H9 (cell line): ENCODE data around the gene SETD3. TPM values are rescaled to one million over a fixed set of nuclear protein-coding genes. Genes with fewer than 3 reads are reported as not detected.

ENCODE experiments used
- DNase-seq: peaks from one replicate; pipeline ENCODE4 v3.0.0-alpha.2; 2017
- H2AFZ ChIP-seq: one replicate; pipeline ENCODE4 v1.6.1; 2013; ENCODE audit warnings: mild to moderate bottlenecking, low read length, control low read depth, moderate library complexity
- H2AK5ac ChIP-seq: 2 replicates; pipeline ENCODE4 v1.6.1; 2013; ENCODE audit warnings: low read length, control low read depth, mixed read lengths; ENCODE audit not compliant: insufficient read length
- H2BK120ac ChIP-seq: one replicate; pipeline ENCODE4 v1.6.1; 2013; ENCODE audit warnings: low read depth, mild to moderate bottlenecking, low read length, control low read depth, inconsistent platforms; ENCODE audit not compliant: poor library complexity, severe bottlenecking
- H2BK12ac ChIP-seq: 2 replicates; pipeline ENCODE4 v1.6.1; 2013; ENCODE audit warnings: low read length, control low read depth, mixed read lengths, low read depth; ENCODE audit not compliant: insufficient read length
- H2BK15ac ChIP-seq: 2 replicates; pipeline ENCODE4 v1.6.1; 2013; ENCODE audit warnings: low read depth, low read length, control low read depth
- H2BK20ac ChIP-seq: one replicate; pipeline ENCODE4 v1.6.1; 2013; ENCODE audit warnings: low read depth, mild to moderate bottlenecking, low read length, control low read depth, inconsistent platforms; ENCODE audit not compliant: poor library complexity, severe bottlenecking
- H2BK5ac ChIP-seq: 2 replicates; pipeline ENCODE4 v1.6.1; 2013; ENCODE audit warnings: low read length, control low read depth, mixed read lengths; ENCODE audit not compliant: insufficient read length
- H3K14ac ChIP-seq: 2 replicates; pipeline ENCODE4 v1.6.1; 2013; ENCODE audit warnings: low read length, control low read depth; ENCODE audit not compliant: insufficient read depth
- H3K18ac ChIP-seq: 2 replicates; pipeline ENCODE4 v1.6.1; 2013; ENCODE audit warnings: low read depth, mild to moderate bottlenecking, mixed read lengths, low read length, control low read depth; ENCODE audit not compliant: insufficient read length
- H3K23ac ChIP-seq: 2 replicates; pipeline ENCODE4 v1.6.1; 2013; ENCODE audit warnings: low read length, control low read depth, mixed read lengths, low read depth; ENCODE audit not compliant: insufficient read length
- H3K23me2 ChIP-seq: 2 replicates; pipeline ENCODE4 v1.6.1; 2013; ENCODE audit warnings: low read depth, mild to moderate bottlenecking, mixed read lengths, low read length, control low read depth; ENCODE audit not compliant: insufficient read length, poor library complexity, severe bottlenecking
- H3K27ac ChIP-seq: 2 replicates; pipeline ENCODE4 v1.5.1; 2013; ENCODE audit warnings: low read length, control low read depth, mixed read lengths, low read depth; ENCODE audit not compliant: insufficient read length
- H3K27me3 ChIP-seq: 2 replicates; pipeline ENCODE4 v1.6.1; 2013; ENCODE audit warnings: low read length, control low read depth, inconsistent platforms; ENCODE audit not compliant: insufficient read depth
- H3K4ac ChIP-seq: 2 replicates; pipeline ENCODE4 v1.6.1; 2013; ENCODE audit warnings: low read depth, mild to moderate bottlenecking, control low read depth, inconsistent platforms, low read length, moderate library complexity
- H3K4me1 ChIP-seq: 2 replicates; pipeline ENCODE4 v1.6.1; 2013; ENCODE audit warnings: low read length, control low read depth, inconsistent platforms; ENCODE audit not compliant: insufficient read depth
- H3K4me2 ChIP-seq: 2 replicates; pipeline ENCODE4 v1.6.1; 2013; ENCODE audit warnings: low read length, control low read depth, mixed read lengths; ENCODE audit not compliant: insufficient read length, insufficient read depth
- H3K56ac ChIP-seq: 2 replicates; pipeline ENCODE4 v1.6.1; 2013; ENCODE audit warnings: low read depth, mild to moderate bottlenecking, mixed read lengths, low read length, control low read depth; ENCODE audit not compliant: insufficient read length
- H3K79me1 ChIP-seq: 2 replicates; pipeline ENCODE4 v1.6.1; 2013; ENCODE audit warnings: low read depth, mild to moderate bottlenecking, moderate library complexity, low read length, control low read depth, inconsistent platforms; ENCODE audit not compliant: insufficient read depth, poor library complexity, severe bottlenecking
- H3K79me2 ChIP-seq: 2 replicates; pipeline ENCODE4 v1.6.1; 2013; ENCODE audit warnings: low read length, control low read depth, inconsistent platforms; ENCODE audit not compliant: insufficient read depth
- H3K9ac ChIP-seq: 2 replicates; pipeline ENCODE4 v1.6.1; 2013; ENCODE audit warnings: low read length, control low read depth, mixed read lengths; ENCODE audit not compliant: insufficient read length; ENCODE audit errors: extremely low read depth
- H3K9me3 ChIP-seq: one replicate; pipeline ENCODE4 v1.6.1; 2013; ENCODE audit warnings: low read depth, low read length, inconsistent platforms; ENCODE audit not compliant: control insufficient read depth
- H3T11ph ChIP-seq: one replicate; pipeline ENCODE4 v1.6.1; 2013; ENCODE audit warnings: mild to moderate bottlenecking, low read length, control low read depth, inconsistent platforms
- H4K20me1 ChIP-seq: one replicate; pipeline ENCODE4 v1.6.1; 2013; ENCODE audit not compliant: control insufficient read depth, insufficient read length, insufficient read depth
- H4K5ac ChIP-seq: 2 replicates; pipeline ENCODE4 v1.6.1; 2013; ENCODE audit warnings: low read depth, mild to moderate bottlenecking, mixed read lengths, low read length, control low read depth; ENCODE audit not compliant: insufficient read length
- H4K8ac ChIP-seq: replicated peaks from 2 replicates; pipeline ENCODE4 v1.6.1; 2013; ENCODE audit warnings: low read length, control low read depth, mixed read lengths, low read depth; ENCODE audit not compliant: insufficient read length
- H4K91ac ChIP-seq: 2 replicates; pipeline ENCODE4 v1.6.1; 2013; ENCODE audit warnings: low read depth, mild to moderate bottlenecking, moderate library complexity, mixed read lengths, low read length, control low read depth; ENCODE audit not compliant: insufficient read length
- H3K27ac Mint-ChIP-seq, 3 experiments: 2 replicates in 2 of 3; 3 replicates in 1 of 3; pipeline ENCODE4 v1.8.0; 2020 to 2021; ENCODE audit warnings: mixed read lengths in 3 of 3, mild to moderate bottlenecking in 1 of 3, moderate library complexity in 1 of 3
- H3K27me3 Mint-ChIP-seq: 2 replicates; pipeline ENCODE4 v1.8.0; 2021; ENCODE audit warnings: low read depth, mild to moderate bottlenecking, moderate library complexity, mixed read lengths
- H3K36me3 Mint-ChIP-seq, 3 experiments: 2 replicates in 2 of 3; 3 replicates in 1 of 3; pipeline ENCODE4 v1.8.0; 2020 to 2021; ENCODE audit warnings: low read depth in 3 of 3, mixed read lengths in 3 of 3; ENCODE audit not compliant: insufficient read depth in 1 of 3
- H3K4me1 Mint-ChIP-seq, 2 experiments: 2 replicates each; pipeline ENCODE4 v1.8.0; 2020; ENCODE audit warnings: mixed read lengths in 2 of 2
- H3K4me3 Mint-ChIP-seq, 2 experiments: 2 replicates in 1 of 2; 3 replicates in 1 of 2; pipeline ENCODE4 v1.8.0; 2020 to 2021; ENCODE audit warnings: mild to moderate bottlenecking in 2 of 2, mixed read lengths in 2 of 2, moderate library complexity in 1 of 2
- H3K9me3 Mint-ChIP-seq, 2 experiments: 2 replicates in 1 of 2; 3 replicates in 1 of 2; pipeline ENCODE4 v1.8.0; 2020; ENCODE audit warnings: mild to moderate bottlenecking in 2 of 2, mixed read lengths in 2 of 2, moderate library complexity in 1 of 2
- WGBS: extraction: QIAGEN DNeasy Blood & Tissue Kit; methylation state at CpG from one replicate; pipeline ENCODE4 v1.1.7; 2013; ENCODE audit warnings: missing lambda C conversion rate, low lambda C conversion rate, mixed read lengths; ENCODE audit not compliant: insufficient read length; ENCODE audit errors: extremely low coverage; 5-methylcytosine and 5-hydroxymethylcytosine counted together
- total RNA-seq: library from RNA; stranded (reverse); gene quantifications from 2 replicates; pipeline ENCODE4 v1.2.1, GENCODE V29; 2021
- TF ChIP-seq, protein P1 (sequence below): fragments of 200-600 bp; sonication (generic); conservative IDR thresholded peaks from 3 replicates; pipeline ENCODE4 v1.8.0; 2021; ENCODE audit warnings: antibody characterized with exemption, mild to moderate bottlenecking

The SETD3 gene
- total RNA-seq, 1 experiment from 2014 or later: 56.7 TPM

DNA sequence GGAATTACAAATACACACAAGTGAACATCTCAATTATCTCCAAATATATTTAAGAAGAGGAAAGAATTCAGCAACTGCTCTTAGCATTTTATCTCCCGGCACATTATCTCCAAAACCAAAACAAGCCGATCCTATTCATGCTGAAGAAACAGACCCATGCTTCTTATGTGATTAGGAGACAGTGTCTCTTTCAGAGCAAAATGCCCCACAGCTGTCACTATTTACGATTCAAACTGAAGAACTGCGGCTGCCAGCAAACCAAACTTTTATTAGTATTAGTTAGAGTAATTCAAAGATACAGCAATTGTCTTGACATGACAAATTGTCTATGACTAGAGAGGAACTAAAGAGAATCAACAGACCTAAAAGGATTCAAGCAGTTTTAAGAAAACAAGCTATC is 79.4 kb downstream of the SETD3 start:
- peaks cover 35 to 70% (median 46%) of the 10 kb centered on the region in 3 experiments for H3K36me3 Mint-ChIP-seq
- no peaks in the 10 kb centered on the region for H3K9me3 ChIP-seq
- no peak overlapping the region for H3K56ac ChIP-seq
- H3K79me2 ChIP-seq: no peaks in the 10 kb centered on the region
- H2BK5ac ChIP-seq: no peak overlapping the region
- DNase-seq: no peak
- no peaks in the 10 kb centered on the region for H3K4me1 ChIP-seq
- H3K27ac Mint-ChIP-seq: no peak overlapping the region
- H3K4me2 ChIP-seq: no peak overlapping the region
- TF ChIP-seq, protein P1, sequence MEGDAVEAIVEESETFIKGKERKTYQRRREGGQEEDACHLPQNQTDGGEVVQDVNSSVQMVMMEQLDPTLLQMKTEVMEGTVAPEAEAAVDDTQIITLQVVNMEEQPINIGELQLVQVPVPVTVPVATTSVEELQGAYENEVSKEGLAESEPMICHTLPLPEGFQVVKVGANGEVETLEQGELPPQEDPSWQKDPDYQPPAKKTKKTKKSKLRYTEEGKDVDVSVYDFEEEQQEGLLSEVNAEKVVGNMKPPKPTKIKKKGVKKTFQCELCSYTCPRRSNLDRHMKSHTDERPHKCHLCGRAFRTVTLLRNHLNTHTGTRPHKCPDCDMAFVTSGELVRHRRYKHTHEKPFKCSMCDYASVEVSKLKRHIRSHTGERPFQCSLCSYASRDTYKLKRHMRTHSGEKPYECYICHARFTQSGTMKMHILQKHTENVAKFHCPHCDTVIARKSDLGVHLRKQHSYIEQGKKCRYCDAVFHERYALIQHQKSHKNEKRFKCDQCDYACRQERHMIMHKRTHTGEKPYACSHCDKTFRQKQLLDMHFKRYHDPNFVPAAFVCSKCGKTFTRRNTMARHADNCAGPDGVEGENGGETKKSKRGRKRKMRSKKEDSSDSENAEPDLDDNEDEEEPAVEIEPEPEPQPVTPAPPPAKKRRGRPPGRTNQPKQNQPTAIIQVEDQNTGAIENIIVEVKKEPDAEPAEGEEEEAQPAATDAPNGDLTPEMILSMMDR: no peak
- H2BK12ac ChIP-seq: no peak overlapping the region
- H2AFZ ChIP-seq: no peak overlapping the region
- H3K23ac ChIP-seq: no peak overlapping the region
- no peak overlapping the region for H4K91ac ChIP-seq
- no peak overlapping the region for H3K4ac ChIP-seq
- H3K9ac ChIP-seq: no peak overlapping the region
- no peak overlapping the region for H3K27ac ChIP-seq
- peaks cover 5 to 9% of the 10 kb centered on the region in 2 experiments; a peak in 3 of 4 replicates for H3K4me1 Mint-ChIP-seq
- no peak overlapping the region for H3T11ph ChIP-seq
- no peak overlapping the region for H2BK20ac ChIP-seq
- H2BK120ac ChIP-seq: no peak overlapping the region
- H4K20me1 ChIP-seq: no peaks in the 10 kb centered on the region
- no peaks in the 10 kb centered on the region for H3K79me1 ChIP-seq
- no CpG with 5 or more reads among the region's 4 CpGs for WGBS
- no peak overlapping the region for H3K14ac ChIP-seq
- no peak overlapping the region for H4K5ac ChIP-seq
- H3K4me3 Mint-ChIP-seq: no peak overlapping the region
- no peak overlapping the region for H4K8ac ChIP-seq
- no peak overlapping the region for H3K18ac ChIP-seq
- no peak overlapping the region for H2BK15ac ChIP-seq
- H3K9me3 Mint-ChIP-seq: no peaks in the 10 kb centered on the region
- no peaks in the 10 kb centered on the region for H3K27me3 ChIP-seq
- H3K27me3 Mint-ChIP-seq: no peaks in the 10 kb centered on the region
- no peak overlapping the region for H2AK5ac ChIP-seq
- H3K23me2 ChIP-seq: no peaks in the 10 kb centered on the region
